NCI-H187 treated with DMSO at 0.1 percent for 48 hours (cell line): ENCODE measurements around the gene TMEM179.

ENCODE experiments used
- DNase-seq: peaks from one replicate; lab custom pipeline; 2025; lab: John Stamatoyannopoulos, UW

The TMEM179 gene

GRCh38 chr14:104598910-104599273 lies 5.7 kb downstream of the TMEM179 start:
- no peak for DNase-seq

- no peak for DNase-seq
Measured at GRCh38 chr14:104598039-104598909, 6.3 kb downstream of the TMEM179 start.

- no peak for DNase-seq
Measured at GRCh38 chr14:104597576-104597975, 7.0 kb downstream of the TMEM179 start.

GRCh38 chr14:104596927-104597351 lies 7.6 kb downstream of the TMEM179 start:
- DNase-seq: no peak

- no peak for DNase-seq
Measured at GRCh38 chr14:104596451-104596918, 8.1 kb downstream of the TMEM179 start.

- DNase-seq: no peak
Measured at GRCh38 chr14:104595911-104596450, 8.6 kb downstream of the TMEM179 start.

GRCh38 chr14:104595116-104595675 lies 9.4 kb downstream of the TMEM179 start:
- no peak for DNase-seq

- DNase-seq: no peak
Measured at GRCh38 chr14:104594310-104595046, 10.1 kb downstream of the TMEM179 start.

GRCh38 chr14:104593710-104594136 lies 10.8 kb downstream of the TMEM179 start:
- no peak for DNase-seq

GRCh38 chr14:104593241-104593701 lies 11.3 kb downstream of the TMEM179 start:
- DNase-seq: no peak

GRCh38 chr14:104592785-104593184 lies 11.8 kb downstream of the TMEM179 start:
- no peak for DNase-seq

- no peak for DNase-seq
Measured at GRCh38 chr14:104592292-104592672, 12.3 kb downstream of the TMEM179 start.

GRCh38 chr14:104591506-104592291 lies 12.9 kb downstream of the TMEM179 start:
- DNase-seq: no peak

GRCh38 chr14:104591031-104591430 lies 13.5 kb downstream of the TMEM179 start:
- no peak for DNase-seq

GRCh38 chr14:104590240-104590965 lies 14.2 kb downstream of the TMEM179 start:
- no peak for DNase-seq

- DNase-seq: no peak
Measured at GRCh38 chr14:104589338-104590195, 15.0 kb downstream of the TMEM179 start.

- DNase-seq: no peak
Measured at GRCh38 chr14:104588066-104588857, 16.3 kb downstream of the TMEM179 start.

GRCh38 chr14:104587641-104588040 lies 16.9 kb downstream of the TMEM179 start:
- DNase-seq: no peak
